C4-2B (cell line): ENCODE data around the gene FGD4.

Experiments
- H3K27ac ChIP-seq: fragments of 450-650 bp; 2 replicates; pipeline ENCODE4 v1.5.1; 2017
- CTCF ChIP-seq: fragments of 450-650 bp; conservative IDR thresholded peaks from 2 replicates; pipeline ENCODE4 v1.5.1; 2017; ENCODE audit warnings: mild to moderate bottlenecking
- ZFX ChIP-seq: fragments of 450-650 bp; IDR thresholded peaks from 2 replicates; pipeline ENCODE4 v1.6.1; 2017

The FGD4 gene

GRCh38 chr12:32367381-32367780, 32.0 kb upstream of the FGD4 start:
- no peak for TF ChIP-seq CTCF
- TF ChIP-seq ZFX = no peak
- no peak overlapping the region for H3K27ac ChIP-seq

GRCh38 chr12:32369202-32369601, 30.2 kb upstream of the FGD4 start:
- no peak for TF ChIP-seq CTCF
- no peak for TF ChIP-seq ZFX
- H3K27ac ChIP-seq = no peak overlapping the region

DNA sequence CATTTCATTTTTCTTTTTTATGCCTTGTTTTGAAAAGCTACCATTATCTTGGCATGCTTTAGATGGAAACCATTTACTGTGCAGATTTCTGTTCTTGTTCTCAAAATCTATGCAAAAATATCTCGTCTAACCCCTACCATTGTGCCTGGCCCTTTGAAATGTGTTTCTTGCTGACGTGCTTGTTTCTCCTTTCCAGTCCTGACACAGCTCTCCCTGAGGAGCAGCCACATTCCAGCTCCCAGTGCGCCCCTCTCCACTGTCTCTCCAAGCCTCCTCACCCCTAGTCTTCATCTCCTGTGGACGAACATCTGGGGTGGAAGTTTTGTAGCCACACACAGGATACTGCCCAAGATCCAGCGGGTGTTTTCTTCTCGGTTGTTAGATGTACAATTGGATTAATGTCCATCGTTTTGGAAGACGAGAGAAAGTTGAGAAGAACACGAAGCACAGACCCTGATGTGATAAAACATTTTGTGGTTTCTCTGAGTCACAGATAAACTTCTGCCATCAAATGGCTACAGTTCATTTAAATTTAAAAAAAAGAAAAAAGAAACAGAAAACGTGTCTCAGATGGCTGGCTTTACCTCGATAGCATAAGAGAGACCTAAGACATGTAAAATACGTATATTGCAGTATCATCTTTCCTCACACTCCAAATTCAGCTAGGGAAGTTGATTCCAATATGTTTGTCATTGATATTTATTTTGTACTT, 21.9 kb upstream of the FGD4 start:
- no peak overlapping the region for H3K27ac ChIP-seq
- no peak for TF ChIP-seq ZFX
- no peak for TF ChIP-seq CTCF

- TF ChIP-seq ZFX (no peak), CTCF (no peak)
Measured at GRCh38 chr12:32379213-32379612, 20.1 kb upstream of the FGD4 start.

GRCh38 chr12:32379667-32380066, 19.7 kb upstream of the FGD4 start:
- no peak for TF ChIP-seq ZFX
- no peak for TF ChIP-seq CTCF
- H3K27ac ChIP-seq = no peak overlapping the region

More at GRCh38 chr12:32379213-32379612, 20.1 kb upstream of the FGD4 start:
- no peak overlapping the region for H3K27ac ChIP-seq

DNA sequence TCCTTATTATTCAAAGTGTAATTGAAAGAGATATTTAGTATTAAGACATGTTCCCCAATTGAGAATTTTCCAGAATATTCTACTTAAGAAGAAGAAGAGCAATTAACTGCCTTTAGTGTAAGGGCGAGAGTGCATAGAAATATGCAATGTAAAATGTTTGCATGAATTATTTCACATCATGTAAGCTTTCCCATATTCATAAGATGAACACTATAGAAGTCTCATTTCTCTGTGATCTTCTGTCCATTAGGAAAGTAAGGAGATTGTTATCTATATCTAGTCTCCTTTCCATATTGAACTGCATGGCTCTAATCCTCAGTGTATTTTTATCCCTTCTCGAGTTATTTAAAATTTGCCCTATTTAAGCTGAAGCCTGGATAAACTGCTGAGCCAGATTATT, 17.1 kb upstream of the FGD4 start:
- no peak overlapping the region for H3K27ac ChIP-seq
- no peak for TF ChIP-seq CTCF
- TF ChIP-seq ZFX = no peak

DNA sequence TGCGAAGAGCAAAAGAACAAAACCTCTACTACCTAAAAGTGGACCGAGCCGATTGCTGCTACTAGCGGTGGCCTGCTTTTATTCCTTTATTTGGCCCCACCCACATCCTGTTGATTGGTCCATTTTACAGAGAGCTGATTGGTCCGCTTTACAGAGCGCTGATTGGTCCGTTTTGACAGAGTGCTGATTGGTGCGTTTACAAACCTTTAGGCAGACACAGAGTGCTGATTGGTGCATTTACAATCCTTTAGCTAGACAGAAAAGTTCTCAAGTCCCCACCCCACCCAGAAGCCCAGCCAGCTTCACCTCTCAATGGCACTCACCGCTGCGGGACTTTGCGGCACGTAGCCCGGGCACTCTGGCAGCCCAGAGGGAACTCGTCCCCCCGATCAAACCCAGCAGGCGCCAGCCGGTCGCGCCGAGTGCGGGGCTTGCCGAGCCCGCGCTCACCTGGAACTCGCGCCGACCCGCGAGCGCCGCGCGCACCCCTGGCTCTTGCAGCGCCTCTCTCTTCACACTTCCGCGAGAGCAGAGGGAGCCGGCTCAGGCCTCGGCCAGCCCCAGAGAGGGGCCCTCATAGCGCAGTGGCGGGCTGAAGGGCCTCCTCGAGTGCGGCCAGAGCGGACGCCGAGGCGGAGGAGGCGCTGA, 8.7 kb upstream of the FGD4 start:
- TF ChIP-seq CTCF = no peak
- no peak for TF ChIP-seq ZFX
- H3K27ac ChIP-seq = no peak overlapping the region
